RKO (cell line): Measurements from ENCODE around the gene ELFN2.
A peak's percentile ranks its signal among the peaks of the same experiment; 100 is the strongest.
"Not testable (repeated sequence)": the region's sequence is repeated elsewhere in the genome, so short reads cannot be mapped to it uniquely, and the experiment has no call there.

Experiments used
- DNase-seq: peaks from one replicate; pipeline ENCODE4 v3.0.0-alpha.2; 2016; ENCODE audit warnings: low spot score

ELFN2 gene

DNA sequence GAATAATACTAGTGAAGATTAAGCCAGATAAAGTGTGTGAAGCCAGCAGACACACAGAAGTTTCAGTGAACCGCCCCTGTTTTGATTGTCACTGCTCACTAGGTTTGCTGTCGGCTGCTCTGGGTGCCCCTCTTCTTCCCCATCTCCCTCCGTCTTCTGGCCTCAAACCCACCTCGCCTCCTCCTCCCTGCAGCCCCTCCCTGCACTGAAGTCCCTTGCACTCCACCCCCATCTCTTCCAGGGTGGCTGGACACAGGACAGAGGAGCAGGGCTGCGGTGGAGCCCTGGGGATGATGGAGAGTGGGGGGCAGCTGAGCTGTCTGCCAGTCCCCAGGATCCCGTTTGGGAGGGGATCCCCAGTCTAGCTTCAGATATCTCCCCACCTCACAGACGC is 91.5 kb downstream of the ELFN2 start:
- DNase-seq = no peak

DNA sequence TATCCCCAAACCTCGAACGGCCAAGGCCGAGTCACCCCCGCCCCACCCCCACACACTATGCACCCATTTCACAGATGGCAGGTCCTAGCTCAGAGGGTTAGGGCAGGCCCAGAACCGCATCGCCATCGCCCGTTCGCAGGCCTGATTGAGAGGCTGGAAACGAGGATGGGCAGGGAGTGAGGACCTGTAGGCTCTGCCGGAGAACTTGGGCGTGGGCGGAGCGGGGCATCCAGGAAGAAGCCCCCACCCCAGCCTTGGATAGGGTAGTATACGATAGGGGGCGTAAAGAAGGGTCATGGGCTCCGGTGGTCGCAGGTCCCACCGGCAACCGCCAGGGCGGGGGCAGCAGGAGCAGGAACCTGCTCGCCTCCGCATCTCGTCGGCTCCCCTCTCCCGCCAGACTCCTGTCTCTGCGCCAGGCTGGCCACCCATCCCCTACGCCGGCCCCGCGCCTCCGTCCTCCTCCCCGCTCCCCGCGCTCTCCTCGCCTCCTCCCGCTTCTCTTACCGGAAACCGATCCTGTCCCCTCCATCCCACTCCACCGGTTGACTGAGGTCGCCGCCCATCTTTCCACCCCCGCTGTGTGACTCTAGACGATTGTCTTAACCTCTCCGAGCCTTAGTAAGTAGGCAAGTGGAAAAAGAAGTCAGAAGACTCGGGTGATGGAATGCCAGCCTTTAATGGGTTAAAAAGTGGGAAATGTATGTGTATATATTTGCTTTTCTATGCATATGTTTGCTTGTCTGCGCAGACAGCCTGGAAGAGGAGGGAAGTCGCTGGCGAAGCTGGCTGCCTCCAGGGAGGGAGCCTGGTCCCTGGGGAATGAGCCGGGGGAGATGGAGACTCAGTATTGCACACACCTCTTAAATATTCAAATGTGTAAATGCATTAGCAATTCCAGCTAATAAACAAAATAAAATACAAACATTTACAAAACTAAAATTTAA is 92.1 kb downstream of the ELFN2 start:
- no peak for DNase-seq

DNA sequence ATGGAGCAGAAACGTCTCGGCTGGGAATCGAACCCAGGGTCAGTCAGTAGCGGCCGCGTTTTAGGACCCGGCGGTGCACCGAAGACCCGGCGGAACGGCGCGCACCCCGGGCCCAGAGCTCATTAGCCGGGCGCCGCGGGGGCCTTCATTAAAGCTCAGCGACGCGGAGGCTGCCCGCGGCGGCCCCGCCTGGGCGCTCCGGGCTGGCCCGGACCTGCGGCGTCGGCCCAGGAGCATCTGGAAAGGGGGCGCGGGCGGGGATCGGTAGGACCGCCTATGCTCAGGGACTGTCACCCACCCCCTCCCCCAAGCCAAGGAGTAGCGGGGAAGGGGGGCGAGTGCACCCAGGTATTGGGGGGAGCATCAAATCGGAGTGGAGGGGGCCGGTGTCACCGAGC is 92.8 kb downstream of the ELFN2 start:
- no peak for DNase-seq

DNA sequence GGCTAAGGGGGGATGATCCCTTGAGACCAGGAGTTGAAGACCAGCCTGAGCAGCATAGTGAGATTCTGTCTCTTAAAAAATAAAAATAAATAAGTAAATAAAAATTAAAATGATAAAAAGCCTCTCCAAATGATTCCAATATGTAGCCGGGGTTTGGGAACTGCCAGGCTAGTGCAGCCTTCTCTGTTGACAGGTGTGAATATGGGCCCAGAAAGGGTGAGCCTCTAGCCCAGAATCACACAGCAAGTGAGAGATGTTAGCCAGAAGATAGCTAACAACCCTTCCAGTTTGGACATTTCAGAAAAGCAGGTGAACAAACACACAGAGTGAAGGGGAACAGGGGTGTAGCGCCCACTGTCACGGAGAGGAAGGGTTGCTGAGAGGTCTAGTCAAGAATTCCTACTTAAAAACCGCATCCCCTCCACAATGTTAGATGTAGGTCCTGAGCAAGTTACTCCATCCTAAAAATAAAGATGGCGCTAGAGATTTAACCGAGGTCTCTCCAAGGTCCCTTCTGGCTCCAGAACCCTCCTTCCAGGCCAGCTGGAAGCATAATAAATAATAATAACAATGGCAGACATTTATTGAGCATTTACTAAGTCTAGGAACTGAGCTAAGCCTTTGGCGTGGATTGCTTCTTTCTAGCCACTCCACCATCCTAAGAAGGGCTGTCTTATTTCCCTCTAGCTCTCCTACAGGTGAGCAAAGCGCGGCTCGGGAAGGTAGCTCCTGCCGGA is 93.4 kb downstream of the ELFN2 start:
- DNase-seq = no peak

DNA sequence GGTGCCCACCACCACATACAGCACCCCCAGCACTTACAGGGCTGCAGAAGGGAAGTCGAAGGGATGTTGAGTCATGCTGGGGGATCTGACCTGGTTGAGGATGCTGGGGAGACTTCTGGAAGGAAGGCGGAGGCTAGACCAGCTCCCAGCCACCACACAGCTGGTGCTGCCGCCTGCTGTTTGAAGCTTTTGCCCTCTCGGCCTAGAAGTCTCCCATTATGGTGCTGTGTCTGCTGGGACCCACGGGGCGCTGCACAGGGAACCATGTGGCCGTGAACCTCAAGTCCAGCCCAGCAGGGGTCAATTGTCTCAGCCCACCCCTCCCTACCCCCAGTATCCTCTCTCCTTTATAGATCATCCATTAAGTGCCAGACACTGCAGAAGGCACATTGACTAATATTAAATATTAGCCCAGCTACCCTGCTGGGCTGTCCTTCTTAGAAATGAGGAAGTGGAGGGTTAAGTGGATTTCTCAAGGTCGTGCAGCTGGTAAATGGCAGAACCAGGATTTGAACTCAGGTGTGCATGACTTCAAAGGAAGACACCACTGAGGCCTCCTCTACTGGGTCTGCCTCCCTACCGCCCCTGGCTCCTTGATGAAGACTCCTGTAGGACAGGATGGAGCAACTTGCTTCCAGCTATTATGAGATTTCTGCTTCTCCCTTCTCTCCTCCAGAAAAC is 95.3 kb downstream of the ELFN2 start:
- DNase-seq = no peak

DNA sequence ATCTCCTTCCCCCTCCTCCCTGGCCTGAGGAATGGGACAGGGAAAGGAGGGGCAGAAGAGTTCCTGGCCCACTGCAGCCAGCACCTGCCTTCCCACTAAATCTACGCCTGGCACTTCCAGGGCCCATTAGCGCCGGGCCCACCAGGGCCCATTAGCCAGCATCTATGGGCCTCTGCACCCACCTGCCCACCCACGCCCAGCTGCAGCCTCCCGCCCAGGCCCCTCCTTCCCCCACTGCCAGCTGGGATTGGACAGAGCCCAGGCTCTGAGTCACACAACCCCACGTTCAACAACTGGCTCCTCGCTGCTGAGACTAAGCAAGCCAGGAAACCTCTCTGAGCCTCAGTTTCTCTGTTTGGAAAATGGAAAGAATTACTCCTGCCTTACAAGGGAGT is 96.2 kb downstream of the ELFN2 start:
- peak; percentile 22 for DNase-seq

DNA sequence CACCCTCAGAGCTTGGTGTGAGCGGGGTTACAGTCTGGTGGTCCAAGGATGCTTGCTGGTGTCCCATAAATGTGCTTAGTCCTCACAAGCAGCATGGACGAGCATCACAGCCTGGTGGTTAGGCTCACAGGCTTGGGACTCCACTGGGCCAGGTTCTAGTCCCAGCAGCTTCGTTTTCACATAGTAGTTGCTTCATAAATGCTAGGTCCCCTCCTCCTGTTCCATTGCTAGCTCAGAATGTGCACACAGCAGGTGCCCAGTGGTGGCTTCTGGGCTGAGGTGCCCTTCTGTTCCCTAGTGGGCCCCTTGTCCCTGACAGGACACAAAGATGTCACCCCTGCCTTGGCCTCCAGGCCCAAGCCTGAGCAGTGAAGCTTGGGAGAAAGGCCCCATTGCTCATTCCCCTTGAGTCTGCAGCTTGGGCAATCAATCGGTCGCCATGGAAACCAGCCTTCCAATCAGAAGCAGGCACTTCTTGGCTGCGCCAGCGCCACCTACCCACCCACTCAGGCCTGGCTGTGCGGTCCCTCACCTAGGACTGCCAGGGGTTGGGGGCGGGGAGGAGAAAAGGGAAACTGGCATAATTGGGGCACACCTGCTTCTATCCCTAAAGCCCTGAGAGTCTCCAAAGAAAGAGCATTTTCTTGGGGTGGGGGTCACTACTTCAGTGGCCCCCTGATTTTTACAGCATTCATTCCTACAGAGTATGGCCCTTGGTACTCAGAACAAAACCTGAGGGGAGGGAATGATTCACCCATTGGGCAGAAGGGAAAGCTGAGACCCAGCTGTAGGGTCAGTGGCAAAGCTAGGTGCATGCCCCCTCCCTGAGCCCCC is 96.9 kb downstream of the ELFN2 start:
- peak; percentile 77 for DNase-seq

DNA sequence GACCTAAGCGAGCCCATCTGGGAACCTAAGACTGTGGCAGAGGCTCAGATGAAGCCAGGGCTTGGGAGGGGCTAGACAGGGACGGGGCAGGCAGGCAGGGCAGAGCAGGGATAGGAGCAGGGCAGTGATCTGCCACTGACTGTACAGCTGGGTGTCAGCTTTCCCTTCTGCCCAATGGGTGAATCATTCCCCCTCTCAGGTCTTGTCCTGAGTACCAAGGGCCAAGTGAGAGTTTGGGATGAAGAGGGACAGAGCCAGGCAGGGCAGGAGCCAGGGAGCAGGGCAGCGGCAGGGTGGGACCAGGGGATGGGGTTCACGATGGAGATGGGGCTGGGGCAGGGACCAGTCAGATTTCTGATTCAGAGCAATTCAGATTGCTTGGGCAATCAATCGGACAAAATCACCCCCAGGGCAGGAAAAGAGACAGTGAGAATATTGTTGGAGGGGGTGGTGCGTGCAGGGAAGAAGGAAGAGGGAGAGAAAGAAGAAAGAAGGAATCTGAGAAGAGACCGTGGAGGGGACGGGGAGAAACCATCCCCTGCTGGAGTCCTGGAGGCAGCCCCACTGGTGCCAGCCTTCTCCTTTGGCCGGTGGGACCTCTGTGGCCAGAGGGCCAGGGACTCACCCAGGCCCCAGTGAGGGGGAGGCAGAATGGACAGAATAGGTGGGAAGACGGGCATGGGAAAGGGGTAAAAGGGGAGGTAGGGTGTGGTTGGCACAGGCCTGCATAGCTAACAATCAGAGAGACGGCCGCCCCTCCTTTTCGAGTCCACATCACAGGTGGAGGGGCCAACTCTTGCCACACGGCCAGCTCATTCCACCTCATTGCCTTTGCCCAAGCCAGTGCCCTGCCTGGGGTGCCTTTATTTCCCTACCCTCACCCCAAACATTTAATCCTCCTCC is 97.8 kb downstream of the ELFN2 start:
- DNase-seq = peak; percentile 76

DNA sequence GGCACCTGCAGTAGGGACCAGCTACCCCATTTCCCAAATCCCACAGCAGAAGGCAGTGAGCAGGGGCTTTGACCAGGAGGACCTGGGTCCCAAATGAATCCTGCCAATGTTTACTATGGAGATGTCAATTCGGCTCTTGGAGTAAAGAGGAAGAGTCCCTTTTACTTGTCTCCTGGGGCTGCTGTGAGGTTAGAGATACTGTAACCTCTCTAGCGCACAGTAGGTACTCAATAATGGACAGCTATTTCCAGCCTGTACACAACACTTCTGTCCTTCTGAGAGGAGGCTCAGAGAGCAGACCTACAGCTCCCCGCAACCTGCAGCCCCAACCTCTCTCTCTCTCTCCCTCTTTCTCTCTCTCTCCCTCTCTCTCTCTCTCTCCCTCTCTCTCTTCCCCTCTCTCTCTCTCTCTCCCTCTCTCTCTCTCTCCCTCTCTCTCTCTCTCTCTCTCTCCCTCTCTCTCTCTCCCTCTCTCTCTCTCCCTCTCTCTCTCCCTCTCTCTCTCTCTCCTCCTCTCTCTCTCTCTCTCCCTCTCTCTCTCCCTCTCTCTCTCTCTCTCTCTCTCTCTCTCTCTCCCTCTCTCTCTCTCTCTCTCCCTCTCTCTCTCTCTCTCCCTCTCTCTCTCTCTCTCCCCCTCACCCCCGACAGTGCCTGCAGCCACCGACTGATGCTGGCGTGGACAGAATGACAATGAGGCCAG is 98.6 kb downstream of the ELFN2 start:
- not testable (repeated sequence) for DNase-seq

DNA sequence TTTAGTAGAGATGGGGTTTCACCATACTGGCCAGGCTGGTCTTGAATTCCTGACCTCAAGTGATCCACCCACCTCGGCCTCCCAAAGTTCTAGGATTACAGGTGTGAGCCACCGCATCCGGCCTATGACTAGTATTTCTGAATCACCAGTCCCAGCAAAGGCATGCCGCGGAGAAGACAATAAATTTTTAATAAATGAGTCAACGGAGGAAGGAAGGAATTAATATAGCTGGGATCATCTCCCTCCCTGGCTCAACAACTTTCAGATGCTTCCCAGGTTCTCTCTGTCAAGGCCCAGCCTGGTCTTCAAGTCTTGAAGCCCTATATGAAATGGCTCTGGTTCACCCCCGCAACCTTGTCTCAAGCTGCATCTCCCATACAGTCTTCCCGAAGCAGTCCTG is 99.3 kb downstream of the ELFN2 start:
- DNase-seq = peak; percentile 87

DNA sequence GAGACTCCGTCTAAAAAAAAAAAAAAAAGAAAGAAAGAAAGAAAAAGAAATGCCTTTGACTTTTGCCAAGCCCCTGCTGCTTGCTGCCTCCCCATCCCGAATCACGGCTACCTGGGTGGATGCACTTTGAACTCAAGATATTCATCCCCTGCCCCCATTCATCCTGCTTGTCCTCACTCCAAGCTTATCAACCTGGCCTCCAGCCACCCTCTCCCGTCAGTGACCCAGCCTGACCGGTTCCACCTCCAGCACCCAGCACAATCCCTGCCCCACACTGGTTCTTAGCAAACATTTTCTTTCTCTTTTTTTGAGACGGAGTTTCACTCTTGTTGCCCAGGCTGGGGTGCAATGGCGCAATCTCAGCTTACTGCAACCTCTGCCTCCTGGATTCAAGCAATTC is 100.6 kb downstream of the ELFN2 start:
- DNase-seq = no peak

DNA sequence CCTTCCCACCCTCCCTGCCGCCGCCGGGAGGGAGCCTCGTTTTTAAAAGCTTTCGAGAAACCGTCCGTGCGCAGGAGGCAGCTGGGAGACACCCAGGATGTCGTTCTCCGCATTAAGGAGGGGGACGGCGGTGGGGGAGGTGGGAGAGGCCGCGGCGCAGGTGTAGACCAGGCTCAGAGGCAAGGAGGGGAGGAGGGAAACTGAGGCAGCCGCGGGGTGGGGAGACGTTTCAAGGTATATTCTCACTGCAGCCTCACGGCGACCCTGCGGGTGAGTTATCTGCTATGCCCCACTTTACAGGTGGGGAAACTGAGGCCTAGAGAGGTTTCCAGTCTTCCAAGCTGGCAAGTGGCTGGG is 102.3 kb downstream of the ELFN2 start:
- no peak for DNase-seq

DNA sequence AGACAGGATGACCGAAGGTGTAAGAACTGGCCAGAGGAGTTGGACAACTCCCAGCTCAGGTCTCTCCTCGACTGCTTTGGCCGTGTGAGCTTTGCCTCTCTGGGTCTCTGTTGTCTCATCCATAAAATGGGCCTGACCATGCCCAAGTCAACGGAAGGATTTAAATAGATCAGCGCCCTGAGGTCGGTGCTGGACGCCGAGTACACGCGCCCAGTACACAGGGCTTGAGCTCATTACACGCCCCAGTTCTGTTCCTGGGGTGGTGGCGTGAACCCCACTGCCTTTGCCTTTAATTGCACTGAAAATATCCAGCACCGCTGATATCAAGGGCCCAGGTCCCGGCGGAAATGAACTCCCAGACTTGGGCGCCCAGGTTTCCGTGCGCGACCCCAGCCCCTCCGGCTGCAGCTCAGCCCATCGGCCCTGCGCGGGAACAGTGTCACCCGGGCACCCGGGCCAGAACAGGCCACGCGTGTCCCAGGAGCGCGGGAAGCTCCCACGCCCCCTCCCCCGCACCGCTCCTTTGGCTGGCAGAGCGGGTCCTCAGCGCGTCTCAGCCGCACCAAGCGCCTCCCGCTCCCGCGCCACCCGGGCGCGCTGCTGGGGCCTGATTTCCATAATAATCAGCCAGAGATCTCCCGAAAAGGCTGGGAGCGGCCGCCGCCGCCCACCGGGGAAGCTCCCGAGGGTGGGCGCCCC is 102.8 kb downstream of the ELFN2 start:
- no peak for DNase-seq

DNA sequence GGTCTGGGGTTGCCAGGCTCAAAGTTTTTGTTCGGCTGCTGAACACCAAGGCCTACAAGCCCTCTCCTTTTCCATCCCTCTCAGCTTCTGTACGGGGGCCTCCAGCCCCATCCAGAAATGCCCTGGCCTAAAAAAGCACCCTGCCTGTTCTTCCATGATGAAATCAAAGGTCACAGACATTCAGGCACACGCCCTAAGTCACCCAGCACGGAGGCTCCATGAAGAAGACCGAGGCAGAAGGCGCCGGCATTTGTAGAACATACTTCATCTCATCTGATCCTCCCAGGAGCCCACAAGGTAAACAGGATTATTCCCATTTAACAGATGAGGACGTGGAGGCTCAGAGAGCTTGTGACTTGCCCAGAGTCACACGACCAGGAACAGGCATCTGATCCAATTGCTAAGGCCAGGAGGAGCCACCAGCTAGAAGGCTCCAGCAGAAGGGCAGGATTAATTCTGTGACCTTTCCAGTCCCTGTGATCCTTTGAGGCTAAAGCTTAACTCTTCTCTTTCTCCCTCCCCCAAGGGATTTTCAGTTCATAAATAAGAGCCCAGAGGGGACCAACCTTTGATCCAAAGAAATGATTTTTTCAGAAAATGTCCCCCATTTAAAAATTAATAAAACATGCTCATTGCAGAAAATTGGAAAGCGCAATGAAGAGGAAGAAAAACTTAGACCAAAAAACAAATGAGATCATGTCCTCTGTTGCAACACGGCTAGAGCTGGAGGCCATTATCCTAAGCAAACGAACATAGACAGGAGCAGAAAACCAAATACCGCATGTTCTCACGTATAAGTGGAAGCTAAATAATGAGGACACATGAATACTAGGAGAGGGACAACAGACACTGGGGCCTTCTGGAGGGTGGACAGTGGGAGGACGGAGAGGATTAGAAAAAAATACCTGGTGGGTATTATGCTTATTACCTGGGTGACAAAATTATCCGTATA is 106.3 kb downstream of the ELFN2 start:
- no peak for DNase-seq

DNA sequence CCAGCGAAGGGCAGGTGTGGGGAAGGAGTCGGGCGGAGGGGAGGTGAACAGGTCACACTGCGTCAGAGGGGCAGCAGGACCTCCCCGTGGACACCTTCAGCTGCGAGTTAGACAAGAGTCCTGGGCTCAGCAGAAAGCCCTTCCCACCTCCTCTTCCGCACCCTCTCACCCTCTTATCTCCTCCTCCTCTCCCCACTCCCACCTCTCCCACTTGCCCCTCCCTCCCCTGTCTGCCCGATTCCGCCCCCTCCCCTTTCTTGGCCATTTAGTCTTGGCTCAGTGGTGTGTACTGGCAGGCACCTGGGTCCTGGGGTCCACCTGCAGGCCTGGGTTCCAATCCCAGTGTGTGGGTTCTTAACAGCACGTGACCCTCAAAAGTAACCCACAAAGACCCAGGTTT is 107.8 kb downstream of the ELFN2 start:
- no peak for DNase-seq

DNA sequence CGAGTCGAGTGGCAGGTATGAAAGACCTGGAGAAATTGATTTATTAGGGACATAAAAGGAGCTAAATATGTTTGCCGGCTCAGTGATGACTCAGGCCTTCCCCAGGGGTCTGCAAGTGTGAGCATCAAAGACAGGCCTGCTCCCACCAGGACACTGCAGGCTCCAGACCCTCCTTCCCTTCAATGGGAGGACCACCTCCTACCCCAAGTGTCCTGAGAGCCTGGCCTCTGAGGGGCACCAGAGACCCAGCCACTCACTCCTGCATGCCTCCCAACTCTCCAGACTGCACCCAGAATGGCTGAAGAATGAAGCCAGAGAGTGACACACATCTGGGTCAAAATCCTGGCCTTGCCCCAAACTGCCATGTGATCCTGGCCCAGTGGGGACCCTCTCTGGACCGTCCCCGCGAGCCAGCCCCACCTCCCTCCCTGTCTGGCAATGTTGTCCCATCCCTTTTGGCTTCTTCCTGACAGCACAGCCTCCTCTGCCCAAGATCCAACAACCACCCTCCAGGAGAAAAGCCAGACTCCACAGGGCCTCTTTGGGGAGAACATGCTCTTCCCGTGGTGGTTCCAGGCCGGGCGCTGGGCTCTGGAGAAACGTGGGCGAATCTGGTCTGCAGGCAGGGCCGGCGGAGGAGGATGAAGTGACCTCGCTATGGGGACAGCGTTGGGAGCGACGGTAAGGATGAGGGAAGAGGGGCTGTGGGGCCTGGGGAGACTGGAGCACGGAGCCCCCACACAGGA is 108.7 kb downstream of the ELFN2 start:
- DNase-seq = no peak
